GM12878 (cell line): ENCODE measurements around the gene MYH9.

Source experiments
- BCL11A ChIP-seq: IDR thresholded peaks from 2 replicates; pipeline ENCODE4 v1.6.1; 2011; ENCODE audit warnings: low read depth, low read length
- CBFB ChIP-seq: IDR thresholded peaks from 2 replicates; pipeline ENCODE4 v1.6.1; 2016; ENCODE audit warnings: antibody characterized with exemption, low read depth
- CBX3 ChIP-seq: fragments of 200-600 bp; sonication (generic); IDR thresholded peaks from 2 replicates; pipeline ENCODE4 v1.6.1; 2016; ENCODE audit warnings: low read depth, borderline replicate concordance
- CTCF ChIP-seq, 3 experiments: IDR thresholded peaks in 2 of 3; conservative IDR thresholded peaks in 1 of 3; 2 replicates each; pipeline ENCODE4 v1.5.1; 2011; ENCODE audit warnings: low read depth in 3 of 3, low read length in 3 of 3, mild to moderate bottlenecking in 3 of 3, control low read depth in 2 of 3, moderate library complexity in 2 of 3, inconsistent platforms in 1 of 3, mixed read lengths in 1 of 3; ENCODE audit not compliant: control insufficient read depth in 2 of 3, insufficient read depth in 1 of 3; ENCODE audit errors: extremely low read depth in 1 of 3
- EP300 ChIP-seq, 2 experiments: fragments of 150-350 bp in 1 of 2; IDR thresholded peaks; 2 replicates each; pipeline ENCODE4 v1.6.1; 2011 to 2012; ENCODE audit warnings: low read depth in 2 of 2, low read length in 2 of 2, borderline replicate concordance in 1 of 2, improper control_type of control experiment in 1 of 2, inconsistent platforms in 1 of 2; ENCODE audit not compliant: control insufficient read depth in 1 of 2
- HDAC2 ChIP-seq: fragments of 200-600 bp; sonication (generic); IDR thresholded peaks from 2 replicates; pipeline ENCODE4 v1.6.1; 2017
- IRF5 ChIP-seq: fragments of 450-650 bp; IDR thresholded peaks from 2 replicates; pipeline ENCODE4 v1.6.1; 2017; ENCODE audit warnings: borderline replicate concordance
- JUND ChIP-seq: IDR thresholded peaks from 2 replicates; pipeline ENCODE4 v1.6.1; 2012; ENCODE audit warnings: low read depth, mild to moderate bottlenecking, low read length, improper control_type of control experiment, moderate library complexity
- POLR2A ChIP-seq: IDR thresholded peaks from 2 replicates; pipeline ENCODE4 v1.6.1; 2011; ENCODE audit warnings: low read depth, mild to moderate bottlenecking, low read length
- POLR2AphosphoS5 ChIP-seq: IDR thresholded peaks from 2 replicates; pipeline ENCODE4 v1.6.1; 2011; ENCODE audit warnings: mild to moderate bottlenecking, low read length, inconsistent platforms
- RAD21 ChIP-seq: IDR thresholded peaks from 2 replicates; pipeline ENCODE4 v1.6.1; 2011; ENCODE audit warnings: mild to moderate bottlenecking, low read depth, low read length, moderate library complexity; ENCODE audit not compliant: insufficient read depth
- RB1 ChIP-seq: fragments of 450-650 bp; formaldehyde crosslinking; IDR thresholded peaks from 2 replicates; pipeline ENCODE4 v1.6.1; 2017; ENCODE audit warnings: mild to moderate bottlenecking, borderline replicate concordance
- TCF7 ChIP-seq: IDR thresholded peaks from 2 replicates; pipeline ENCODE4 v1.6.1; 2014; ENCODE audit warnings: antibody characterized with exemption, borderline replicate concordance
- ZNF274 ChIP-seq: IDR thresholded peaks from one replicate; pipeline ENCODE4 v1.8.0; 2011; ENCODE audit not compliant: insufficient read length, insufficient read depth

- no peak for TF ChIP-seq CTCF (IDR thresholded peaks at IDR 0.05 in 2 of 3, conservative IDR thresholded peaks at IDR 0.05 in 1 of 3; ENCODE audit: control insufficient read depth in 2 of 3, extremely low read depth in 1 of 3, insufficient read depth in 1 of 3, low read depth in 3 of 3, low read length in 3 of 3)
- TF ChIP-seq CBX3, result no peak
- no peak for TF ChIP-seq ZNF274
- no peak for TF ChIP-seq EP300 (IDR thresholded peaks at IDR 0.05; ENCODE audit: borderline replicate concordance in 1 of 2, control insufficient read depth in 1 of 2, low read depth in 2 of 2, low read length in 2 of 2)
- TF ChIP-seq HDAC2, result no peak
- no peak for TF ChIP-seq IRF5
- TF ChIP-seq POLR2A, result no peak
- TF ChIP-seq TCF7, result no peak
- TF ChIP-seq POLR2AphosphoS5, result no peak
- TF ChIP-seq JUND, result no peak
- TF ChIP-seq BCL11A, result no peak
- no peak for TF ChIP-seq RB1
- no peak for TF ChIP-seq CBFB
- no peak for TF ChIP-seq RAD21
These were observed 67.2 kb downstream of the MYH9 start for GRCh38 chr22:36320553-36320952.
